GM19328 (cell line): ENCODE results near the gene LRRC18.

Source experiments
- ATAC-seq: cut with Tn5 transposase; IDR thresholded peaks from one replicate; pipeline ENCODE4 v1.9.1; 2021; ENCODE audit warnings: mild to moderate bottlenecking, moderate library complexity; ENCODE audit not compliant: unreplicated experiment

The LRRC18 gene

GRCh38 chr10:48884179-48885045, 55.2 kb downstream of the LRRC18 start:
- ATAC-seq, result no peak

- no peak for ATAC-seq
These were observed 55.9 kb downstream of the LRRC18 start for GRCh38 chr10:48883701-48884100.

DNA sequence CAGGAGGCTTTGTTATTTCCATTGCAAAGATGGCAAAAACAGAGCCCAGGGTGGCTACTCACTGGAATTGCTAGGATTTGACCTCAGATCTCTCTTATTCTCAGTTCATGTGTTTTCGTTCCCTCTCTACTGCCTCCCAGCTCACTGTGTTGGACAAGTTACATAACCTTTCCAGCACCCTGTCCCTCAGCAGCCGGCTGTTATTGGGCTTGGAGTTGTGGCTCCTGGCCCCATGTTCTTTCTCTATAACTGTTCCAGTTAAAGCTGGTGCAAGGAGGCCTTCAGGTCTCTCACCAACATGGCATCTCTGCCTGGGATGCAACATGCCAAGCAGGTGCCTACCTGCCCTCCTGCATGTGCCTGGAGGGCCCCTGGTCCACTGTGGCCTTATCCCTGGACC, 56.8 kb downstream of the LRRC18 start:
- ATAC-seq, result no peak

DNA sequence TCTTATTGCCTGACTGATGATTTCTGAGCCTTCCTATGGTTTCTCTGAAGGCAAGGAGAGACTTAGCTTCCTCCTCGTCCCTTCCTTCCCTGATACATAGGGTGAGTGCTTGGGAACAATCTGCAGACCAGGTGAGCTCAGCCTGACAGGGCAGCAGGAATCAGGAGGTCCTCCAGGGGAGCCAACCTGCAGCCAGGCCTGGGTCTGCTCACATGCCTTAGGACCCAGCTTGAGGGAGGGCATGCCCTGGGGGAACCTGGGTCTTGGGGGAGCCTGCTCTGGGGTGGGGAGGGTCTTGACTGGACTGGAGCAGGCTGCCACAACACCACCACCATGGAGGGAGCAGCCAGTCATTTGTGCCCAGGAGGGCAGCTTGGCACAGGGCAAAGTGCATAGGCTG, 57.7 kb downstream of the LRRC18 start:
- no peak for ATAC-seq

GRCh38 chr10:48880016-48880705, 59.5 kb downstream of the LRRC18 start:
- ATAC-seq, result no peak

- no peak for ATAC-seq
These were observed 60.2 kb downstream of the LRRC18 start for GRCh38 chr10:48879451-48879850.

DNA sequence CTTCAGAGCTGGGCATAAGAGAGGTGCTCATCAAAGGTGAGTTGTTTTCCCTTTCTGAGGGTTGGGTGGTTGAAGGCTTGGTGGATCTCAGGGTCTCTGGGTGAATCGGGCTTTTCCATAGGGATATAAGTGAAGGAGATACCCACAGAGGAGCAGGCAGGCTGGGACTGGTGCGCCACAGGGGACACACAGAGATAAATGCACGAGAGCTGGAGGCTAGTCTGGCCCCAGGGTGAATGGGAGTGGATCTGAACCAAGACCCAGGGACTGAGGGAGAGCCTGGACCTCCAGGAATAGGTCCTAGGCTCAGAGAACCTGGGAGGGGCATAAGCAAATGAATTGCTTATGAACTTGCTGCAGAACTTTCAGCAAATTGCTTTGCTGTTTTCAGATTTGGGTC, 61.5 kb downstream of the LRRC18 start:
- ATAC-seq, result no peak

DNA sequence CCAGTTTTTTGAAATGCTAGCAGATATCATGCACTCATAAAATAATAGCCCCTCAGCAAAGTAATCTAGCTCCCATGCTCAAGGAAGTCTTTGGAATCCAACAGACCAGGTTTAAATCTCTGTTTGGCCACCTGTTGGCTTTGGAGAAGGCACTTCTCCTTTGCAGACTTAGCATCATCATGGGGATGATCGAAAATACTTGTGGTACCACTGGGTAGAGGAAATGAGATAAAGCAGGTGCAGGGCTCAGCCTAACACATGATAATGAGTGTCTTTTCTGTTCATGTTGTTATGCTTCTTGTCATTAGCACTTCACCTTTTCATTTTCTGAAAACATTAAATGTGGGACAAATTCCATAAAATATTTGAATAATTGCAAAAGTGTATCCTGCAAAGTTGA, 67.4 kb downstream of the LRRC18 start:
- ATAC-seq, result no peak
